ENCODE measurements around the gene ENOX2.
"Not testable (repeated sequence)": the region's sequence is repeated elsewhere in the genome, so short reads cannot be mapped to it uniquely, and the experiment has no call there.

ENOX2 gene

DNA sequence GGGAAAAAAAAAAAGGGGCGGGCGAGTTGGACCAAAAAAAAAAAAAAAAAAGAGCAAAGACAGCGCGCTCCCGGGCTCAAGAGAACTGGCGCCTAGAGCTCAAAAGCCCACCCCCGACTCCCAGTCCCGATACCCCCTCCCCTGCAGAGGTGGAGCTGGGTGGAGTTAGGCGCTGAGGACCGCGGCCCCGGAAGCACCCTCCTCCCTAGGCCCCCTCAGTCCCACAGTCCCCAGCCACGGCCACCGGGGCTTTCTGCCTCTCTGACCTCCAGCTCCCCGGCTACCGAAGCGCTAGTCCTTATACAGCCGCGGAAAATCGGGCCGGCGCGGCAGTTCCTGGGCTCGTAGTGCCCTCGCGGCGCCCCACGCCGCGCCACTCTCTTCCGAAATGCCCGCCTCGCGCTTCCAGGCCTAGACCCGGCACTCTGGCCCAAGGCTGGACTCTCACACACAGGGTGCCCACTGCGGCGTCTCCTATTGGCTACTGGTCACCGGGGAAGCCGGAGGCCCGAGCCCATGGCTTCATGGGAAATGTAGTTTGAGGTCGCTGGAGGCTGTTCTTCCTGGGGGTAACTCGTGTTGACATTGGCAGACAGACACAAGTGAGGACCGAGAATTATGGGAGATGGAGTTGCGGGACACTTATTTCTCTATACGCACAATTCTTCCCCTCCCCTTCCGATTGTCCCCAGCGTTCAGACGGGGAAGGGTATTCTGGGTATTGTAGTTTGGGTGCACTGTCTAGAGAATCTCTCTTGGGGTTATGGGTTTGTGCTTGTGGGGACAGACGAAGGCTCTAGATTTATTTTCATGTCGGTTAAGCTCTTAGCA is at the start of gene ENOX2:
Gene ENOX2, minus strand, starts transcription at position 427 of the 831 bp plus-strand sequence. CDS start 199,993 bp downstream, outside the sequence.
- peak; percentile 90 for DNase-seq (ENCODE audit: low read depth, low spot score)

- no peak for DNase-seq (ENCODE audit: low read depth, low spot score)
These were observed 49.4 kb upstream of the ENOX2 start for GRCh38 chrX:130952266-130953043.

DNA sequence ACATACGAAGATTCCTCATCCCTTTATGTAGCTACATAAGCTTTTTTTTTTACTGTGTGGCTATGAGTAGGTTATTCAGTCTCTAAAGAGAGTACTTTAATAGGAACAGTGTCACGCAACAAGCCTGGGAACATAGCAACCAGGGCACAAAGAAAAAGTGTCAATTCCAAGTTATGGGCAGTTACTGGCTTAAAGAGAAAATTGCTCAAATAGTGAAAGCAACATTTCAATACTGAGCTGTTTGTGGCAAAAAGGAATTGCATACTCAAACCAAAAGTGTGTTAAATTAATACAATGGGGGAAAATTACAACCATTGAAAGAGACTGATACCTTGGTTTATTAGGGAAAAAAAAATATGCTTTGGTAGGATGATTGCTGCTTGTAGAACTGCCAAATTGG is 41.2 kb upstream of the ENOX2 start:
- no peak for DNase-seq (ENCODE audit: low read depth, low spot score)

- no peak for DNase-seq (ENCODE audit: low read depth, low spot score)
These were observed 34.1 kb upstream of the ENOX2 start for GRCh38 chrX:130937101-130937500.

DNA sequence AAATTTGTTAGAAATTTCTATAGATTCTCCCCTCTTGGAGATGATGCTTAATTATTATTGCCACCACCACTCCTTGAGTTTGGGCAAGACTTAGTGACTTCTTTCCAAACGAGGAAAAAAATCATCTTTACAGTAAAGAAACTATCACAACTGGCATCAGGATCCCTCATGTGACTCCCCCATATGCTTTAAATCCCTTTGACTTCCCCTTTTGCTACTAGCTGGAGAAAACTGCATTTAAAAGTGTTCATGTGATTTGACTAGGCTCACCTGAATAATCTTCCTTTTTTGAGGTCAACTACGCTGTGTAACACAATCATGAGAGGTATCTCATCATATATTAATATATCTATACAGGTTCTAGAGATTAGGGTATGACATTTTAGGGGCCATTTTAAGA is 30.3 kb upstream of the ENOX2 start:
- DNase-seq (ENCODE audit: low read depth, low spot score) = no peak

GRCh38 chrX:130920405-130920804 is 17.4 kb upstream of the ENOX2 start:
- not testable (repeated sequence) for DNase-seq (ENCODE audit: low read depth, low spot score)

- DNase-seq (ENCODE audit: low read depth, low spot score) = not testable (repeated sequence)
These were observed 16.7 kb upstream of the ENOX2 start for GRCh38 chrX:130919676-130920075.

DNA sequence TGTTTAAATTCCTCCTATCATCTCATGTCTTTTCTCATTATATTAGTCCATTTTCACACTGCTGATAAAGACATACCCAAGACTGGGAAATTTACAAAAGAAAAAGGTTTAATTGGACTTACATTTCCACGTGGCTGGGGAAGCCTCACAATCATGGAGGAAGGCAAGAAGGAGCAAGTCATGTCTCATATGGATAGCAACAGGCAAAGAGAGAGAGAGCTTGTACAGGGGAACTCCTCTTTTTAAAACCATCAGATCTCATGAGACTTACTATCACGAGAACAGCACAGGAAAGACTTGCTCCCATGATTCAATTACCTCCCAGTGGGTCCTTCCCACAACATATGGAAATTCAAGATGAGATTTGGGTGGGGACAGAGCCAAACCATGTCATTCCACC is 15.5 kb upstream of the ENOX2 start:
- DNase-seq (ENCODE audit: low read depth, low spot score) = not testable (repeated sequence)

DNA sequence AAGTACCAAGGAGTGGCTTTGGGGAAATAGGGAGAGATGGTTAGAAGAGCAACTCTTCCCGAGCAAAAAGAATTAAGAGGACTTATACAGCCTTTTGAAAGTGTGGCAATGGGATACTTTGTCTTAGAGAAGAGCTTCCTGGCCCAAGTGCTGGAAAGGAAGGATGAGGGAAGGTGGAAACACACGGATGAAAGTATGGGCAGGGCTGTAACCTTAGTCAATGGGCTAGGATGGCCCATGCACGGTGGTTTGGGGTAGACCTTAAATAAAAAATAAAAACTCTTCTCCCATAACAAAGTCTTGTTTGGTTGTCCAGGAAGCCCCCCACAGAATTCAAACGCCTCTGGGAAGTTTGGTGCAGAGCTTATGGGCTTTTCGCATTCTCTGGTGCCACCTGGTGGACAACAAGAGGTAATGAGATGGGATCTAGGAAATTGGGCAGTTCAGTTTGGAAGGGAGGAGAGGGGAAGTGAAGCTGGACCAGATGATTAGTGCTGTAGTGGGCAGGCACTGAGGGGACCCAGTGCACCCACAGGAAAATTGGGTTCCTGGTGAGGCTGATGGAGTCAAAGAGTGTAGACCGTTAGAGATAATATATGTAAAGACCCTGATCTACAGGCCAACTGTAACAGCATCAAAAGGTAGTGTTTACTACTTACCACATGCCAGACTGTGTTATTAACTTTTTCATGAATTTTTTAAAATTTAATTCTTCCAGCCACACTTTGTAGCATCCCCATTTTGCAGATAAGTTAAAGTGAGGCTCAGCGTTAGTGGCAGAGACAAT is 13.8 kb upstream of the ENOX2 start:
- DNase-seq (ENCODE audit: low read depth, low spot score) = no peak

DNA sequence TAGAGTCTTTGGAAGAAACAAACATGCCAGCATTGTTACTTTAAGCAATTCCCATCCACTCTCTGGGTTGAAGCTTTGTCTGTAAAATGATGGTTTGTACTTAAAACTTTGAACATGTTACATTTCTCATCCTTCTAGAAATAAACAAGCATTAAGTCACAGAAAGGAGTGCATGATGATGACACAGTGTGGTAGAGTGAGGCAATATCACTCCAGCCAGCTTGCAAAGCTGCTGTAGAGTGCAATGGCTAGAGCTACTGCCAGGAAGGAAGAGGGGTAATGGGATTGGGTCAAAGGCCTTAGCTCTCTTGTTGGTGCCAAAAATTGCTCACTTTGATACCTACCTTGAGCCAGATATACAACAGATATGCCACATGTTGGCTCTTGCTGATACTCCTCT is 12.3 kb upstream of the ENOX2 start:
- DNase-seq (ENCODE audit: low read depth, low spot score) = no peak

DNA sequence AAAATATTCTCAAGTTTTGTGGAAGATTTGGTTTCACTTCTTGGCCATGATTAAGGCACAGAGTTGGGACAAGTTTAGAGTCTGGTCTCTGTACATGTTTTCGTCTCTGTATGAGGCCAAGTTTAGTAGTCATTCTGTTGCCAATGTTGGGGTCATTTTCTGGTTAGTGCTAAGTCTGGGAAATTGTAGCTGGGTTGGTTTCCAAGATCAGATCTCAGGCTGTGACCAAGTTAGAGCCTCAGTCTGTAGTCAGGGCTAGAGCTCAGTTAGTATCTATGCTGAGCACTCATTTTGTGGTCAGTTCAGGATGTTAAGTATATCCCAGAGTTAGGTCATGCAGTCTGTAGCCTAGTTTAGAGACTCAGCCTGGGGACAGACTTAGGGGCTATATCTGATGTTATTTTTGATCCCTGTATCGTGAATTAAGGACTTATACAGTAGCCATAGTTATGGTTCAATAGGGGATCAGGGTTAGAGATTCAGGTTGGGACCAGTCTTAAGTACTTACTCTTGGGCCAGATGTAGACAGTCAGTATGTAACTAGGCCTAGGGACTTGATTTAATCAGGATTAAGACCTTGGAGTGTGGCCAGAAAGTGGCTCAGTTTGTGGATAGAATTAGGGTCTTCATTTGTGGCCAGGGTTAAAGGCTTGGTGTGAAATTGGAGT is 6.6 kb upstream of the ENOX2 start:
- no peak for DNase-seq (ENCODE audit: low read depth, low spot score)

GRCh38 chrX:130906776-130907175 is 3.8 kb upstream of the ENOX2 start:
- DNase-seq (ENCODE audit: low read depth, low spot score) = no peak

DNA sequence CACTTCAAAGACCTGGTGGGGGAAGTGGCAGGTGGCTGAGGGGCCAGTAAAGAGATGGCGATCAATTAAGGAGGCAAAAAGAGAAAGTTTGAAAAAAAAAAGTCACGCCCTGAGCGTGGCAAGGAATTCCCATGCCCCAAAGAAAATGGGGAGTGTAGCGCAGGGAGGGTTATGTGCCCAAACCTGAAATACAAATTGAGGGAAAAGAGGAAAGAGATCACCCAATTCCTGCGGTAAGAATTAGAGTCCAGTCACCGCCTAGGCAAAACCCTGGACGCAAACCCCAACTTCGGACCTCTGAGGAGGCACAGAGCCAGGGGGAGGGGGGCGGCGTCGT is 595 bp downstream of the ENOX2 start:
- no peak for DNase-seq (ENCODE audit: low read depth, low spot score)

GRCh38 chrX:130896802-130897501 is 6.1 kb downstream of the ENOX2 start:
- DNase-seq (ENCODE audit: low read depth, low spot score) = no peak

GRCh38 chrX:130896026-130896425 is 7.0 kb downstream of the ENOX2 start:
- DNase-seq (ENCODE audit: low read depth, low spot score) = no peak

DNA sequence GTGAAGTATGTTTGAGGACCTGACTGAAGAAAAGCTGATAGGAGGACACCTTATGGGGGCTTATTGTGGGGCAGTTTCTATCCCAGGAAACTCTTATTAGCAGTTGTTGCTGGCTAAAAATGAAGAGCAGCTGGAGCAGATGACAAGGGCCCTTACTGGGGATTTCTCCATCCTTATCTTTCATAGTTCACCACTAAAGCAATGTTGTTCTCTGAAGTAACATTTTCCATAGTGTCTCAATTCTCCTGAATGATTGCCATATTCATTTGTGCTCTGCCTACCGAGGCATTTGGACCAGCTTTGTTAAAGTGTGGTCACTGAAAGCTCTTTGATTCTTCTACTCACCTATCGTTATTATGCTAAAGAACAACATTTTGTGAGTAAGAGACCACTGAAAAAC is 7.7 kb downstream of the ENOX2 start:
- DNase-seq (ENCODE audit: low read depth, low spot score) = no peak

DNA sequence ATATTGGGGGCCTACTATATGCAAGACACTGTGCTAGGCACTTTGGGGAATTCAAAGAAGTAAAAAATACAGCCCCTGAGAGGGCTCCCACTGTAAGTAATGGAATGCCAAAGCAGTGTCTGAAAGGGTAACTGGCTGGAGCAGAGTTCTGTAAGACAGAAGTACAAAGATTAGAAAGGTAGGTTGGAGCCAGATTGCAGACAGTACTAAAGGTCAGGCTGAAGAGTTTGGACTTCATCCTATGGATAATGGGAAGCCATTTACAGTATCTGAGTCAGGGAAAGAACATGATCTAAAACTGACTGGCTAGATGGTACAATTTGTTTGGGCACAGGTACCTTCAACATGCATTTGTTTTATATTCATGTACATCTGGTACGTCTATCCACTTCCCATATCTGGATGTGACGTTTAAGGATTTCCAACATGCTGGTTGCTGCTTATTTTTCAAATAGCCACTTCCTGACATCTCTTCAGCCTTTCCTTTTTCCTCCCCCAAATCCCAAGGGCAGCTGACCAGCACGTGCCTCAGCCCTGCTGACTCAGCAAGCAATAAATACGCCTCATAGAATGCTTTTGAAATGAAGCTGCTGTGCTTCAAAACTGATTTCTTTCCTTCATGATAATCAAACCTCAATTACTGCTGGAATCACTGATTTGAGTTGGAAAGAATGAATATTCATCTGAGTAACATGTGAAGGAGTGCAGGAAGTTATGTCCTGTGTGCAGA is 9.5 kb downstream of the ENOX2 start:
- DNase-seq (ENCODE audit: low read depth, low spot score) = no peak

- no peak for DNase-seq (ENCODE audit: low read depth, low spot score)
These were observed 15.6 kb downstream of the ENOX2 start for GRCh38 chrX:130887376-130887775.

GRCh38 chrX:130885996-130886395 is 17.0 kb downstream of the ENOX2 start:
- no peak for DNase-seq (ENCODE audit: low read depth, low spot score)

DNA sequence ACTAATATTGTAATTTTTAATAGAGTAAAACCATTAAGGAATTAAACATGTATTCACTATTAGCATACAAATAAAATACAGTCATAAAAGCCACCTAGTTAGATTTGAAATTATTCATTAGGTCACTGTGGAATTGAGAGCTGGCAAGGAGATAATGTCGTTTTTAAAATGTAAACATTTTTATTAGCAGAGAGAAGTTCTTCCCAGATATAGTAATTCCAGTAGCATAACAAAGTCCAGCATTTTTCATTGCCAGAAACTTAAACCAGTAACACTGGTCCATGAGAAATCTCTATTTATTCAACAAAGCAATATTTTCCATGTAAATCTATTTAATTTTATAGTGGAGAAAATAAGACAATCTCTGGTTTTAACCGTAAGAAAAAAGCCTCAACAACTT is 17.5 kb downstream of the ENOX2 start:
- DNase-seq (ENCODE audit: low read depth, low spot score) = no peak

Data from brain pericyte (primary cell).